Right hindlimb (tissue), 1 donor: ENCODE measurements around the gene MIA2.
"Not testable (repeated sequence)": the region's sequence is repeated elsewhere in the genome, so short reads cannot be mapped to it uniquely, and the experiment has no call there.

Experiments
- DNase-seq: peaks from one replicate; pipeline ENCODE4 v3.0.0-alpha.2; 2018

The MIA2 gene

GRCh38 chr14:39233680-39234326, at the start of gene MIA2:
Gene MIA2 (plus strand): TSS chr14:39233915. CDS start chr14:39234115, 200 bp downstream.
- DNase-seq, result no peak

GRCh38 chr14:39184628-39185255, 49.0 kb upstream of the MIA2 start:
- DNase-seq, result no peak

GRCh38 chr14:39185256-39186049, 48.3 kb upstream of the MIA2 start:
- no peak for DNase-seq

GRCh38 chr14:39186941-39187525, 46.7 kb upstream of the MIA2 start:
- DNase-seq, result no peak

GRCh38 chr14:39203659-39204606, 29.8 kb upstream of the MIA2 start:
- no peak for DNase-seq

GRCh38 chr14:39207430-39207829, 26.3 kb upstream of the MIA2 start:
- DNase-seq, result not testable (repeated sequence)

GRCh38 chr14:39211109-39211741, 22.5 kb upstream of the MIA2 start:
- DNase-seq, result no peak

GRCh38 chr14:39212034-39212433, 21.7 kb upstream of the MIA2 start:
- no peak for DNase-seq

- DNase-seq, result no peak
These were observed 21.0 kb upstream of the MIA2 start for GRCh38 chr14:39212693-39213092.

GRCh38 chr14:39217214-39217879, 16.4 kb upstream of the MIA2 start:
- DNase-seq, result no peak

- DNase-seq, result no peak
These were observed 15.4 kb upstream of the MIA2 start for GRCh38 chr14:39218171-39218769.

- DNase-seq, result no peak
These were observed 14.6 kb upstream of the MIA2 start for GRCh38 chr14:39219075-39219499.

GRCh38 chr14:39220473-39220872, 13.2 kb upstream of the MIA2 start:
- not testable (repeated sequence) for DNase-seq

- DNase-seq, result no peak
These were observed 5.7 kb upstream of the MIA2 start for GRCh38 chr14:39228044-39228443.

GRCh38 chr14:39228509-39229221, 5.0 kb upstream of the MIA2 start:
- DNase-seq, result no peak

GRCh38 chr14:39229222-39229543, 4.5 kb upstream of the MIA2 start:
- no peak for DNase-seq

- no peak for DNase-seq
These were observed 4.1 kb upstream of the MIA2 start for GRCh38 chr14:39229601-39230110.

- DNase-seq, result no peak
These were observed 3.2 kb upstream of the MIA2 start for GRCh38 chr14:39230416-39231035.

- not testable (repeated sequence) for DNase-seq
These were observed 1.8 kb upstream of the MIA2 start for GRCh38 chr14:39231751-39232553.
